ENCODE results near the gene RECQL5. TPM values are rescaled to one million over a fixed set of nuclear protein-coding genes. Genes with fewer than 3 reads are reported as not detected.

Gene RECQL5
- polyA plus RNA-seq, 2 of the 4 experiments (the other 2 are of a cell fraction): 22.7 to 39.9 TPM

GRCh38 chr17:75645501-75645888, 21.5 kb downstream of the RECQL5 start:
- peak overlapping the region; percentile 5; the same call in 1 of the 3 replicates for H3K4me3 ChIP-seq

GRCh38 chr17:75643643-75644017, 23.3 kb downstream of the RECQL5 start:
- no peaks in the 10 kb centered on the region for H3K9me3 ChIP-seq
- ATAC-seq: no peak
- no peak for DNase-seq (ENCODE audit: low read depth in 1 of 2, low spot score in 1 of 2)
- FAIRE-seq: no peak
- H3K4me2 ChIP-seq: no peak overlapping the region
- 88% methylated on average over 7 of the region's 7 CpGs for WGBS (ENCODE audit: missing lambda C conversion rate)
- ChIA-PET POLR2A (interaction anchor here (1.1 kb wide), 1 partner anchor 10 kb away, joined by 3 read pairs; no protein-coding TSS in a partner anchor), CTCF (interaction anchor here (1.1 to 51.3 kb wide), 5 partner anchors 3 to 101 kb away, joined by 3 to 2254 read pairs (median 1931); partner anchors contain the start of genes GALK1, RECQL5, SAP30BP and SMIM5)
- TF ChIP-seq NPAS2 (CRISPR knock-in tag; IDR thresholded peaks at IDR 0.05; ENCODE audit: borderline replicate concordance): no peak
- TF ChIP-seq RFX5 (IDR thresholded peaks at IDR 0.05): no peak
- TF ChIP-seq EHF (CRISPR knock-in tag; IDR thresholded peaks at IDR 0.05): no peak
- TF ChIP-seq HOXB5 (CRISPR knock-in tag; IDR thresholded peaks at IDR 0.05): no peak
- TF ChIP-seq SREBF2 (IDR thresholded peaks at IDR 0.05): no peak
- no peak for TF ChIP-seq HES2 (IDR thresholded peaks at IDR 0.05)
- no peak for TF ChIP-seq USF2 (IDR thresholded peaks at IDR 0.05)
- no peak for TF ChIP-seq EP300 (IDR thresholded peaks at IDR 0.05)
- no peak for TF ChIP-seq CBX2 (IDR thresholded peaks at IDR 0.05; ENCODE audit: borderline replicate concordance, low read depth)
- no peak for TF ChIP-seq HDAC2 (IDR thresholded peaks at IDR 0.05)
- H3K27ac ChIP-seq: peak overlapping the region in 1 of 2 experiments; percentile 92; a peak in 2 of 6 replicates
- H3K4me1 ChIP-seq: peaks cover 31% of the 10 kb centered on the region
- no peak overlapping the region for H3K4me3 ChIP-seq

More at GRCh38 chr17:75645501-75645888, 21.5 kb downstream of the RECQL5 start:
- CTCF ChIA-PET: interaction anchor here (0.8 to 51.3 kb wide), 14 partner anchors 1 to 371 kb away, joined by 3 to 2254 read pairs (median 6); partner anchors contain the start of genes GALK1, RECQL5, SAP30BP and SMIM5
- TF ChIP-seq FOSL2 (IDR thresholded peaks at IDR 0.05) (no peak), FOSL2 (CRISPR knock-in tag; IDR thresholded peaks at IDR 0.05) (peak; percentile 82), MAFK (IDR thresholded peaks at IDR 0.05; ENCODE audit: partially characterized antibody) (no peak), MAX (IDR thresholded peaks at IDR 0.05) (peak; percentile 17; the same call in 1 of the 2 replicates), GATA3 (IDR thresholded peaks at IDR 0.05; ENCODE audit: borderline replicate concordance) (peak; percentile 70; the same call in 1 of the 2 replicates), ZSCAN20 (CRISPR knock-in tag; IDR thresholded peaks at IDR 0.05) (0 out of 2 replicates have a peak, but pooled peaks have one; percentile 12), HOXB5 (CRISPR knock-in tag; IDR thresholded peaks at IDR 0.05) (no peak), BCL3 (IDR thresholded peaks at IDR 0.05) (0 out of 3 replicates have a peak, but pooled peaks have one; percentile 6), EHF (CRISPR knock-in tag; IDR thresholded peaks at IDR 0.05) (peak; percentile 26; the same call in 1 of the 2 replicates), RARB (CRISPR knock-in tag; IDR thresholded peaks at IDR 0.05) (peak; percentile 59; the same call in 1 of the 2 replicates), TFCP2L1 (CRISPR knock-in tag; IDR thresholded peaks at IDR 0.05) (0 out of 2 replicates have a peak, but pooled peaks have one; percentile 31), HOXB13 (CRISPR knock-in tag; IDR thresholded peaks at IDR 0.05; ENCODE audit: low read depth) (0 out of 2 replicates have a peak, but pooled peaks have one; percentile 17), ESRRA (IDR thresholded peaks at IDR 0.05; ENCODE audit: borderline replicate concordance, low read length) (no peak)
- H3K4me2 ChIP-seq: peak overlapping the region; percentile 79
- ATAC-seq (peak; percentile 69 to 73), FAIRE-seq (peak; percentile 85), DNase-seq (ENCODE audit: low read depth in 1 of 2, low spot score in 1 of 2) (peak; percentile 87 to 92)
- peak overlapping the region; percentile 91 to 92 for H3K27ac ChIP-seq
- 13% methylated on average over 7 of the region's 7 CpGs for WGBS (ENCODE audit: missing lambda C conversion rate)
- peaks cover 31% of the 10 kb centered on the region for H3K4me1 ChIP-seq
- no peaks in the 10 kb centered on the region for H3K9me3 ChIP-seq
- POLR2A ChIA-PET: interaction anchor here (0.7 to 2.8 kb wide), 7 partner anchors 9 to 134 kb away, joined by 3 to 15 read pairs (median 4); partner anchors contain the start of genes RECQL5 and SMIM5

Measured in A549 (cell line).